HL-60 (cell line): Measurements from ENCODE around the gene BARHL1.

Experiments
- CTCF ChIP-seq: IDR thresholded peaks from one replicate; pipeline ENCODE4 v1.5.1; 2011; ENCODE audit warnings: low read length, control low read depth, inconsistent platforms; ENCODE audit not compliant: insufficient read depth
- GABPA ChIP-seq: IDR thresholded peaks from 2 replicates; pipeline ENCODE4 v1.6.1; 2012; ENCODE audit warnings: low read depth
- REST ChIP-seq: IDR thresholded peaks from 2 replicates; pipeline ENCODE4 v1.6.1; 2012; ENCODE audit warnings: low read depth; ENCODE audit not compliant: insufficient replicate concordance
- SPI1 ChIP-seq: IDR thresholded peaks from 2 replicates; pipeline ENCODE4 v1.6.1; 2012; ENCODE audit warnings: low read depth, mild to moderate bottlenecking, borderline replicate concordance

- TF ChIP-seq GABPA (no peak), CTCF (no peak), SPI1 (no peak), REST (no peak)
These were observed 50.2 kb downstream of the BARHL1 start for GRCh38 chr9:132632413-132633129.
